ENCODE data around the gene PSMC3.

The PSMC3 gene

DNA sequence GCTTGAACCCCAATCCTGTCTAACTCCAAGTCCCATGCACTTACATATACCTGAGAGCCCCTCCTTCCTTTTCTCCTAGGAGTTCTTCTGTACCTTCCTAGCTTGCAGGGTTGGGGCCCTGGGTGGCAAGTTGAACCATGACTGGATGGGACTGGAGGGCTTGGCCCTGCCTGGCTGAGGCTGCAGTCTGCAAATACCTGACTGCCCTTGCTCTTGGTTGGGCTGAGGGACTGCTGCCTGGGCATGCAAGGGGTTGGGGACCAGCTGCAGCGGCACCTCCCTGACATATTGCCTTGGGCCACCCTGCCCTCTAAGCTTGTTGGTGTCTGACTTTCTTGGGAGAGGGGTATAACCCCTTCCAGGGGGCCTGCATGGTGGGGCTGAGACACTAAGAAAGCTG lies 27.7 kb downstream of the PSMC3 start:
- no peak overlapping the region for H3K4me3 ChIP-seq (ENCODE audit: low read length)
- TF ChIP-seq, protein P1, sequence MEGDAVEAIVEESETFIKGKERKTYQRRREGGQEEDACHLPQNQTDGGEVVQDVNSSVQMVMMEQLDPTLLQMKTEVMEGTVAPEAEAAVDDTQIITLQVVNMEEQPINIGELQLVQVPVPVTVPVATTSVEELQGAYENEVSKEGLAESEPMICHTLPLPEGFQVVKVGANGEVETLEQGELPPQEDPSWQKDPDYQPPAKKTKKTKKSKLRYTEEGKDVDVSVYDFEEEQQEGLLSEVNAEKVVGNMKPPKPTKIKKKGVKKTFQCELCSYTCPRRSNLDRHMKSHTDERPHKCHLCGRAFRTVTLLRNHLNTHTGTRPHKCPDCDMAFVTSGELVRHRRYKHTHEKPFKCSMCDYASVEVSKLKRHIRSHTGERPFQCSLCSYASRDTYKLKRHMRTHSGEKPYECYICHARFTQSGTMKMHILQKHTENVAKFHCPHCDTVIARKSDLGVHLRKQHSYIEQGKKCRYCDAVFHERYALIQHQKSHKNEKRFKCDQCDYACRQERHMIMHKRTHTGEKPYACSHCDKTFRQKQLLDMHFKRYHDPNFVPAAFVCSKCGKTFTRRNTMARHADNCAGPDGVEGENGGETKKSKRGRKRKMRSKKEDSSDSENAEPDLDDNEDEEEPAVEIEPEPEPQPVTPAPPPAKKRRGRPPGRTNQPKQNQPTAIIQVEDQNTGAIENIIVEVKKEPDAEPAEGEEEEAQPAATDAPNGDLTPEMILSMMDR (conservative IDR thresholded peaks at IDR 0.05; ENCODE audit: low read length) = no peak
- no peak for DNase-seq (ENCODE audit: low read depth)

- DNase-seq (ENCODE audit: low read depth) = no peak
- H3K4me3 ChIP-seq (ENCODE audit: low read length) = no peak overlapping the region
- TF ChIP-seq, protein P1 (conservative IDR thresholded peaks at IDR 0.05; ENCODE audit: low read length) = no peak
These were observed 28.2 kb downstream of the PSMC3 start for GRCh38 chr11:47398011-47398410.

GRCh38 chr11:47396049-47396320 lies 30.3 kb downstream of the PSMC3 start:
- TF ChIP-seq, protein P1 (conservative IDR thresholded peaks at IDR 0.05; ENCODE audit: low read length) = no peak
- no peak for DNase-seq (ENCODE audit: low read depth)
- H3K4me3 ChIP-seq (ENCODE audit: low read length) = no peak overlapping the region

DNA sequence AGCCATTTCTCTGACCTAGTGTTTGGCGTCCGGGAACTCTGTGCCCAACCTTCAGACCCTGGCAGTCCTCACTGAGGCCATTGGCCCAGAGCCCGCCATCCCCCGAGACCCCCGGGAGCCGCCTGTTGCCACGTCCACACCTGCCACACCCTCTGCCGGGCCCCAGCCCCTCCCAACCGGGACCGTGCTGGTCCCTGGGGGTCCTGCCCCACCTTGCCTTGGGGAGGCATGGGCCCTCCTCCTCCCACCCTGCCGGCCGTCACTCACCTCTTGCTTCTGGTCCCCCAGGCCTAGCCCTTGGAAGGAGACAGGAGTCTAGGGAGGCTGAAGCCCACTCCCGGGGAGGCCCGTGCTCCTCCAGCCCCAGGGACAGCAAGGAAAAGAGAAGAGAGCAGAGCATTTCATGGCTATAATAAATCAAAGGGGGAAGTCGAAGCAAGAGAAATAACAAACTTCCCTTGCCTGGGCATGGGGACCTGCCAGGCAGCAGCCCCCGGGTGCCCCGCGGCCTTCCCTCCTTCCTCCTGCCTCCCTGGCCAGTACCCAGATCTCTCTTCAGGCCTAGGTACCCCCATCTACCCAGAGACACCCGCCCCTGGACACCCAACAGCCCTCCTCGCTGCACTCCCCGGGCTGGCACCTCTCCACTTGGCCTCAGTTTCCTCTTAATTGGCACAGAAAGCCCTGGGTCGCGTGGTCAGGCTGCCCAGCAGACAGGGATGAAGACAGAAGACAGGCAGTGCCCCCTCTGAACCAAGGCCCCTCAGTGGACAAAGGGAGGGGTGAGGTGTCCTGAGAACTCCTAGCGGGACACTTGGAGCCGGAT lies 30.8 kb downstream of the PSMC3 start:
- TF ChIP-seq, protein P1 (conservative IDR thresholded peaks at IDR 0.05; ENCODE audit: low read length) = no peak
- no peak for DNase-seq (ENCODE audit: low read depth)
- no peak overlapping the region for H3K4me3 ChIP-seq (ENCODE audit: low read length)

DNA sequence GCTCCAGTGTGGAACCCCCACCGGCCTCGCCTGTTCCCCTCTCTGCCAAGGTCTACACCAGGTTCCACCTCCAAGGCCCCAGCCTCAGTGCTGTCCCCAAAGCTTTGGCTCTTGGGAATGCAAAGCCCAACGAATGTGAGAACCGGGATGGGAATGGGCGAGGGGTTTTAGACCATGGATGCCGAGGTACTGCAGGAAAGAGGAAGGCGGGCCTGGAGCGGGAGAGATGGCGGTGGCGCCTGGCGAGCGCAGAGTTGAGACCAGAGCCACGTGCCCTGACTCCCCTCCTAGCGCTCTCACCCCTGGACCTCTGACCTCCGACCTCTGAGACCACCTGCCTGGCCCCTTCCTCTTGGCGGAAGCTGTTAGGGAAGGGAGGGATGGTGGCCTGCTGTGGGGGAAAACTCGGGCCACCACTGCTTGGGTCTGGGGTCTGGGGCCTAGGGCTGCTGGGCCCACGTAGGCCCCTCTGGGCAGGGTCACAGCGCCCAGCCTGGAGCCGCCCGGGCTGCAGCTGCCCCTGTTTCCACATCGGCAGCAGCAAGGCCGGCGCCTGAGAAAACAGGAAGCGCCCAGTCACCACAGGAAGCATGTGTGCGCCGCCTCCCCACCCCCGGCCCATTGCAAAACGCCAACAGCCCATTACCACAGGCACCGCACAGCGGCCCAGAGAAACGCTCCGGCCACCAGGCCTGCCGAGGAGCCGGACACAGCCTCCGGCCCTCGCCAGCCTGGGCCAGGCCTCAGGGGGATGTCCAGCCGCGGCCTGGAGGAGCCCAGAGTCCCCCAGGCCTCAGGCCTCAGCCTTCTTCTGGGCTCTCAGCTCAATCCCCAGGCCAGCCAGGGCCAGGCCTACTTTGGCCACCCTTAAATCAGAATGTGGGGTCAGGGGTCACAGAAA lies 31.7 kb downstream of the PSMC3 start:
- TF ChIP-seq, protein P1 (conservative IDR thresholded peaks at IDR 0.05; ENCODE audit: low read length) = no peak
- H3K4me3 ChIP-seq (ENCODE audit: low read length) = no peak overlapping the region
- DNase-seq (ENCODE audit: low read depth) = no peak

GRCh38 chr11:47394050-47394321 lies 32.3 kb downstream of the PSMC3 start:
- DNase-seq (ENCODE audit: low read depth) = no peak
- TF ChIP-seq, protein P1 (conservative IDR thresholded peaks at IDR 0.05; ENCODE audit: low read length) = no peak
- no peak overlapping the region for H3K4me3 ChIP-seq (ENCODE audit: low read length)
